OCI-LY1 (cell line): ENCODE results near the gene TMEM72.

Experiments
- H2AFZ ChIP-seq: fragments of 200-600 bp; sonication (generic), shearing (Covaris generic); 2 replicates; pipeline ENCODE4 v1.6.0; 2014; ENCODE audit warnings: antibody characterized with exemption, mild to moderate bottlenecking, low read length
- H3F3A ChIP-seq: fragments of 200-600 bp; sonication (generic), shearing (Covaris generic); 2 replicates; pipeline ENCODE4 v1.6.0; 2014; ENCODE audit warnings: mild to moderate bottlenecking, antibody characterized with exemption, low read length, moderate library complexity; ENCODE audit not compliant: insufficient read depth
- H3K27ac ChIP-seq: fragments of 200-600 bp; sonication (generic); 2 replicates; pipeline ENCODE4 v1.5.1; 2014; ENCODE audit warnings: low read length, mixed run types, mild to moderate bottlenecking, low read depth; ENCODE audit not compliant: poor library complexity, severe bottlenecking
- H3K27me3 ChIP-seq: fragments of 200-600 bp; sonication (generic); 2 replicates; pipeline ENCODE4 v1.6.0; 2014; ENCODE audit warnings: antibody characterized with exemption, mild to moderate bottlenecking, low read length, moderate library complexity; ENCODE audit not compliant: insufficient read depth
- H3K36me3 ChIP-seq: fragments of 200-600 bp; sonication (generic); 2 replicates; pipeline ENCODE4 v1.6.1; 2014; ENCODE audit warnings: mild to moderate bottlenecking, antibody characterized with exemption, low read length, moderate library complexity, mixed read lengths; ENCODE audit not compliant: insufficient read depth
- H3K4me1 ChIP-seq: fragments of 200-600 bp; sonication (generic); 2 replicates; pipeline ENCODE4 v1.5.1; 2014; ENCODE audit warnings: mild to moderate bottlenecking, low read length, moderate library complexity; ENCODE audit not compliant: insufficient read depth, severe bottlenecking
- H3K4me2 ChIP-seq: fragments of 200-600 bp; sonication (generic), shearing (Covaris generic); 2 replicates; pipeline ENCODE4 v1.6.1; 2014; ENCODE audit warnings: low read length
- H3K4me3 ChIP-seq: fragments of 200-600 bp; sonication (generic); 2 replicates; pipeline ENCODE4 v1.5.1; 2014; ENCODE audit warnings: low read length, low read depth, mild to moderate bottlenecking, mixed read lengths; ENCODE audit not compliant: poor library complexity, severe bottlenecking
- H3K79me2 ChIP-seq: fragments of 200-600 bp; shearing (Covaris generic); 2 replicates; pipeline ENCODE4 v1.6.1; 2016; ENCODE audit warnings: mixed run types, low read length, mixed read lengths; ENCODE audit not compliant: insufficient read depth
- H3K9ac ChIP-seq: fragments of 200-600 bp; sonication (generic), shearing (Covaris generic); 2 replicates; pipeline ENCODE4 v1.6.1; 2014; ENCODE audit warnings: mild to moderate bottlenecking, low read length, mixed read lengths
- H3K9me2 ChIP-seq: fragments of 200-600 bp; sonication (generic), shearing (Covaris generic); 2 replicates; pipeline ENCODE4 v1.6.1; 2014; ENCODE audit warnings: low read depth, mild to moderate bottlenecking, low read length, mixed read lengths
- H3K9me3 ChIP-seq: fragments of 200-600 bp; shearing (Covaris generic); 2 replicates; pipeline ENCODE4 v1.6.1; 2014; ENCODE audit warnings: low read length, mixed read lengths
- H4K20me1 ChIP-seq: fragments of 200-600 bp; sonication (generic), shearing (Covaris generic); 2 replicates; pipeline ENCODE4 v1.6.0; 2016; ENCODE audit warnings: mild to moderate bottlenecking, low read length; ENCODE audit not compliant: insufficient read depth
- EZH2 ChIP-seq: fragments of 200-600 bp; sonication (generic), shearing (Covaris generic); IDR thresholded peaks from 2 replicates; pipeline ENCODE4 v1.8.0; 2017; ENCODE audit warnings: borderline replicate concordance, mixed run types, mild to moderate bottlenecking, antibody characterized with exemption, low read length, moderate library complexity, mixed read lengths
- TF ChIP-seq, protein P1 (sequence below): fragments of 200-600 bp; sonication (generic), shearing (Covaris generic); IDR thresholded peaks from 2 replicates; pipeline ENCODE4 v1.5.1; 2017; ENCODE audit warnings: mild to moderate bottlenecking, antibody characterized with exemption, low read length, moderate library complexity, mixed read lengths

The TMEM72 gene

DNA sequence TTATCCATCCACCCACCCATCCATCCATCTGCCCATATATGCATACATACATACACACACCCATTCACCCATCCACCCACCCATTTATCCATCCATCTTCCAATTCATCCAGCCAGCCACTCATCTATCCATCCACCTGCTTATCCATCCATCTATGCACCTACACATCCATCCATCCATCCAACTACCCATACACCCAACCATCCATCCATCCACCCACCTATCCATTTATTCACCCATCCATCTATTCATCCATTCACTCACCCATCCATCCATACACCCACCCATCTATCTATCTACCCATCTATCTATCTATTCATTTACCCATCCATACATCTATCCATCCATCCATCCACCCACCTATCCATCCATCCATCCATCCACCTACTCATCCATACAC is 17.3 kb downstream of the TMEM72 start:
- TF ChIP-seq EZH2: no peak
- TF ChIP-seq, protein P1, sequence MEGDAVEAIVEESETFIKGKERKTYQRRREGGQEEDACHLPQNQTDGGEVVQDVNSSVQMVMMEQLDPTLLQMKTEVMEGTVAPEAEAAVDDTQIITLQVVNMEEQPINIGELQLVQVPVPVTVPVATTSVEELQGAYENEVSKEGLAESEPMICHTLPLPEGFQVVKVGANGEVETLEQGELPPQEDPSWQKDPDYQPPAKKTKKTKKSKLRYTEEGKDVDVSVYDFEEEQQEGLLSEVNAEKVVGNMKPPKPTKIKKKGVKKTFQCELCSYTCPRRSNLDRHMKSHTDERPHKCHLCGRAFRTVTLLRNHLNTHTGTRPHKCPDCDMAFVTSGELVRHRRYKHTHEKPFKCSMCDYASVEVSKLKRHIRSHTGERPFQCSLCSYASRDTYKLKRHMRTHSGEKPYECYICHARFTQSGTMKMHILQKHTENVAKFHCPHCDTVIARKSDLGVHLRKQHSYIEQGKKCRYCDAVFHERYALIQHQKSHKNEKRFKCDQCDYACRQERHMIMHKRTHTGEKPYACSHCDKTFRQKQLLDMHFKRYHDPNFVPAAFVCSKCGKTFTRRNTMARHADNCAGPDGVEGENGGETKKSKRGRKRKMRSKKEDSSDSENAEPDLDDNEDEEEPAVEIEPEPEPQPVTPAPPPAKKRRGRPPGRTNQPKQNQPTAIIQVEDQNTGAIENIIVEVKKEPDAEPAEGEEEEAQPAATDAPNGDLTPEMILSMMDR: no peak
- Histone ChIP-seq H3K27ac (no peak overlapping the region), H3F3A (no peaks in the 10 kb centered on the region), H2AFZ (no peak overlapping the region), H3K4me1 (no peaks in the 10 kb centered on the region), H3K36me3 (no peaks in the 10 kb centered on the region), H3K9me2 (no peaks in the 10 kb centered on the region), H3K9me3 (no peaks in the 10 kb centered on the region), H4K20me1 (no peaks in the 10 kb centered on the region), H3K4me3 (no peak overlapping the region), H3K79me2 (no peaks in the 10 kb centered on the region), H3K27me3 (no peaks in the 10 kb centered on the region), H3K4me2 (no peak overlapping the region), H3K9ac (no peak overlapping the region)

DNA sequence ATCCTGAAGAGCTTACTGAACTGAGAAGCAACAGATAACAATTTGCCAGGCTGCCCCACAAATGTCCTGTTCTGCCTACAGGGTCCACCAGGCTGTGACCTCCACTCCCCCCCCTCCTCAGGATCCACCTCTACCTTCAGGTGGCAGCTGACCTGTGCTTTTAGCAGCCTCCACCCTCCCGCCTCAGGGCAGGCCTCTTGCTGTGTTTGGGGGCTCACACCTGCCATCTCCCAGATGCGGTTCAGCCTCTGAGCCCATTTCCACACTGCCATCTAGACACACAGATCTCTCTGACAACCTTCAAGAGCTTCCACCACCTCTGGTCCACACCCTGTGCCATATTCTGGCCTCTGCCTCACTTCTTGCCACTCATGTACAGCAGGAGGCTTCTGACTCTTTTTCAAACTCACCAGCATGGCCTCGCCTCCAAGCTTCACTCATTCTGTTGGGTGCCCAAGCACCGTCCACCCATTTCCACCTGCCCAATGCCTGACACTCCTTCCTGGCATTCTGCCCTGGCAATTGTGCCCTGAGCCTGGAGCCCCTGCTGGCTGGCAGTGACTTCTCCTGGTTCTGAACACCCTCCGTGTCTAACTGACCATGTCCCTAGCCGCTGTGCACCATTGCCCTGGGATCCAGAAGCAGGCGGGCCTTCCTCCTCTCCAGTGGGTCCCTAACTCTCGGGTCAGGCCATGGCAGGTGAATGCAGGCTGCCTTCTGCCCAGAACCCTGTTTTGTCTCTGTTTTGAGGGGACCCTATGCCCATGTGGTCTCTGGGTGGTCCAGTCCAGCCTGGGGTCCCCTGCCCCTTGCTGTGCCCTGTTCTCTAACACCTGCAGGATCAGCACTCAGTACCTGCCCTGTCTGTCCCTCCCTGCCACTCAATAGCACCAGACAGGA is 18.5 kb downstream of the TMEM72 start:
- Histone ChIP-seq H3K36me3 (no peaks in the 10 kb centered on the region), H3K27me3 (no peaks in the 10 kb centered on the region), H3K27ac (no peak overlapping the region), H3K4me1 (no peaks in the 10 kb centered on the region), H3K79me2 (no peaks in the 10 kb centered on the region), H3K4me2 (no peak overlapping the region), H3K9me3 (no peaks in the 10 kb centered on the region), H3F3A (no peaks in the 10 kb centered on the region), H4K20me1 (no peaks in the 10 kb centered on the region), H3K4me3 (no peak overlapping the region), H3K9me2 (no peaks in the 10 kb centered on the region), H2AFZ (no peak overlapping the region), H3K9ac (no peak overlapping the region)
- TF ChIP-seq, protein P1: no peak
- TF ChIP-seq EZH2: no peak

- H4K20me1 ChIP-seq: no peaks in the 10 kb centered on the region
- H3K4me1 ChIP-seq: no peaks in the 10 kb centered on the region
- H3K27me3 ChIP-seq: no peaks in the 10 kb centered on the region; the same call in 1 of the 2 replicates
- no peak overlapping the region for H3K4me2 ChIP-seq
- no peak overlapping the region for H3K9ac ChIP-seq
- H3K9me3 ChIP-seq: no peaks in the 10 kb centered on the region
- H3K36me3 ChIP-seq: no peaks in the 10 kb centered on the region
- no peaks in the 10 kb centered on the region for H3F3A ChIP-seq
- no peak overlapping the region for H3K4me3 ChIP-seq
- H2AFZ ChIP-seq: no peak overlapping the region
- TF ChIP-seq, protein P1: no peak
- TF ChIP-seq EZH2: no peak
- H3K79me2 ChIP-seq: no peaks in the 10 kb centered on the region
- H3K27ac ChIP-seq: no peak overlapping the region
- H3K9me2 ChIP-seq: no peaks in the 10 kb centered on the region
Observed at GRCh38 chr10:44930904-44931620, 19.9 kb downstream of the TMEM72 start.
